HK-2 (cell line): ENCODE data around the gene GJB3.
A peak's percentile ranks its signal among the peaks of the same experiment; 100 is the strongest.
"Not testable (repeated sequence)": the region's sequence is repeated elsewhere in the genome, so short reads cannot be mapped to it uniquely, and the experiment has no call there.

Experiments used
- DNase-seq: peaks from one replicate; pipeline ENCODE4 v3.0.0-alpha.2; 2018; ENCODE audit not compliant: unreplicated experiment

GJB3 gene

GRCh38 chr1:34781071-34781843 lies at the start of gene GJB3:
Gene GJB3, plus strand, starts transcription at chr1:34781214. Its CDS starts 3,549 bp downstream, at chr1:34784763.
- peak; percentile 29 for DNase-seq

GRCh38 chr1:34732831-34733230 lies 48.2 kb upstream of the GJB3 start:
- DNase-seq, result not testable (repeated sequence)

GRCh38 chr1:34736692-34737091 lies 44.3 kb upstream of the GJB3 start:
- DNase-seq, result no peak

GRCh38 chr1:34737236-34737635 lies 43.8 kb upstream of the GJB3 start:
- DNase-seq, result not testable (repeated sequence)

- DNase-seq, result no peak
These were observed 41.4 kb upstream of the GJB3 start for GRCh38 chr1:34739613-34740012.

GRCh38 chr1:34740161-34740868 lies 40.7 kb upstream of the GJB3 start:
- no peak for DNase-seq

GRCh38 chr1:34742667-34743270 lies 38.2 kb upstream of the GJB3 start:
- peak; percentile 82 for DNase-seq

- no peak for DNase-seq
These were observed 37.2 kb upstream of the GJB3 start for GRCh38 chr1:34743775-34744174.

- DNase-seq, result no peak
These were observed 36.2 kb upstream of the GJB3 start for GRCh38 chr1:34744851-34745250.

GRCh38 chr1:34745666-34746065 lies 35.3 kb upstream of the GJB3 start:
- DNase-seq, result no peak

- no peak for DNase-seq
These were observed 34.9 kb upstream of the GJB3 start for GRCh38 chr1:34746101-34746500.

- no peak for DNase-seq
These were observed 34.0 kb upstream of the GJB3 start for GRCh38 chr1:34746785-34747637.

GRCh38 chr1:34747638-34747941 lies 33.4 kb upstream of the GJB3 start:
- no peak for DNase-seq

GRCh38 chr1:34749992-34750391 lies 31.0 kb upstream of the GJB3 start:
- DNase-seq, result no peak

GRCh38 chr1:34750610-34751009 lies 30.4 kb upstream of the GJB3 start:
- DNase-seq, result no peak

- no peak for DNase-seq
These were observed 27.9 kb upstream of the GJB3 start for GRCh38 chr1:34753163-34753562.

- DNase-seq, result no peak
These were observed 25.9 kb upstream of the GJB3 start, which contains the start of gene GJB5 for GRCh38 chr1:34754964-34755637. Gene GJB5, plus strand, starts transcription at chr1:34755047. Its CDS starts 2,284 bp downstream, at chr1:34757331.

GRCh38 chr1:34755961-34756360 lies 25.1 kb upstream of the GJB3 start:
- no peak for DNase-seq

GRCh38 chr1:34757386-34757785 lies 23.6 kb upstream of the GJB3 start:
- DNase-seq, result no peak

GRCh38 chr1:34758751-34759150 lies 22.3 kb upstream of the GJB3 start:
- peak; percentile 66 for DNase-seq
